Testis (tissue), 2 donors: ENCODE results near the gene TBC1D25.

ENCODE experiments used
- CTCF ChIP-seq, 3 experiments: fragments of 450-650 bp in 2 of 3; fragments of 200-600 bp in 1 of 3; sonication (generic) in 1 of 3; IDR thresholded peaks; one replicate each; pipeline ENCODE4 v1.5.1; 2016 to 2019; ENCODE audit warnings: antibody characterized with exemption in 3 of 3, mild to moderate bottlenecking in 2 of 3, moderate library complexity in 1 of 3
- POLR2A ChIP-seq: fragments of 450-650 bp; IDR thresholded peaks from one replicate; pipeline ENCODE4 v1.6.1; 2017; ENCODE audit warnings: antibody characterized with exemption, mild to moderate bottlenecking, moderate library complexity

DNA sequence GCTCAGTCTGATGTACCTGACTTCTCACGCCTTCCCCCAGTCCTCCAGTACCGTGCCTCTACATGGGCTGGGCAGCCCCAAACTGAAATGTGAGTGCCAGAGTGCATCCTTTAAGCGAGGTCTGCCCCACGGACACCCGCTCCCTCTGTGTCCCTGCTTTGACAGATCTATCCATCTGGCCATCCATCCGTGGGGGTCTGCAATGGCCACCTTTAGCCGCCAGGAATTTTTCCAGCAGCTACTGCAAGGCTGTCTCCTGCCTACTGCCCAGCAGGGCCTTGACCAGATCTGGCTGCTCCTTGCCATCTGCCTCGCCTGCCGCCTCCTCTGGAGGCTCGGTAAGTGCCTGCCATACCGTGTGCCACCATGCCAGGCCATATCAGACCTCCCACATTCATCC, 29.9 kb upstream of the TBC1D25 start:
- TF ChIP-seq POLR2A (no peak), CTCF (IDR thresholded peaks at IDR 0.05) (no peak)
